Measurements from ENCODE around the gene HAUS7.

HAUS7 gene

DNA sequence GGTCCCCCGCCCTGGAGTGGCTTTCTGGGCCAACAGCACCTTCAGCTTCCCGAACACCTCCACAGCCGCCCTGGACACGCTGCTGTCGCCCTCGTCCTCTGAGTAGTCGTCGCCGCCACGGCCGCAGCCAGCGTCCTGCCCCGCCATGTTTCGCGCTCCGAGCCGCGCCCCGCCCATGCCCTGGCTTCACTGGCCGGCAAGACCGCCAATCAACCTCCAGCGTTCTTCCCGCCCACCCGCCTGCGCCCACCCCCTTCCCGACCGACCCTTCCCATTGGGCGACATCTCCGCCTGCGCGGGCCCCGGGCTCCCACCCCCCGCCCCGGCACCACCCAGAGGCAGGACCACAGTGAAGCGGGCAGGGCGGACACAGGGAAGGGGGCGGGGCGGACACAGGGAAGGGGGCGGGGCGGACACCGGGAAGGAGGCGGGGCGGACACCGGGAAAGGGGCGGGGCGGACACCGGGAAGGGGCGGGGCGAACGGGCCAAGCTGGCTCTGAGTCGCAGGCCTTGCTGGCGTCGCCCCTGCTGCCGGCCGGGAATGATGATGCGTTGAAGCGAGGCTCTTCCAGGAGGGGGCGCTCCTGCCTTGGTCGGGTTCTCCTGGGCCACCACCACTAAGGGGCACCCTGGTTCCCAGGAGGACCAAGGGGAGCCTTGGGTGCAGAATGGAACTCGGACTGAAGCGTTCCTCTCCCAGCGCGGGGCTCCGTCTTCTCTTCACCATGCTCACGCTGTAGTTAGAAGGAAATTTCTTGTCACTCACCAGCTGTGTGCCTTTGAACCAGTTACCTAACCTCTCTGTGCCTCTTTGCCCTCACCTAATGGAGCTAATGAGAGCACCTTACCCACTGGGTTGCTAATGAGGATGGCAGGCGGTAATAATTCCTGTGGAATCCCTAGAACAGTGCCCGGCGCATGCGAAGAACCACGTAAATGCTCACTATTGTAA lies at the start of gene HAUS7:
HAUS7 (minus strand) TSS at position 166 of the 953 bp plus-strand sequence; CDS start at position 147, 19 bp downstream.
- no peaks in the 10 kb centered on the region for H3K9me3 ChIP-seq (ENCODE audit: control insufficient read depth in 1 of 2, low read length in 2 of 2)
- H3K27me3 ChIP-seq (ENCODE audit: low read depth, low read length): no peaks in the 10 kb centered on the region
- H3K4me3 ChIP-seq (ENCODE audit: low read depth in 1 of 2, low read length in 2 of 2): peak within 1 kb of the TSS; percentile 68 to 75
- H3K36me3 ChIP-seq (ENCODE audit: control insufficient read depth in 1 of 2, insufficient read depth in 2 of 2, low read length in 2 of 2): peaks cover 0 to 3% of the 10 kb centered on the region in 2 donors
- peak within 1 kb of the TSS; percentile 39 for H3K27ac ChIP-seq (ENCODE audit: low read length)
- H3K4me1 ChIP-seq (ENCODE audit: control insufficient read depth in 1 of 2, insufficient read depth in 2 of 2, low read length in 2 of 2): peaks cover 0 to 19% of the 10 kb centered on the region in 2 donors

DNA sequence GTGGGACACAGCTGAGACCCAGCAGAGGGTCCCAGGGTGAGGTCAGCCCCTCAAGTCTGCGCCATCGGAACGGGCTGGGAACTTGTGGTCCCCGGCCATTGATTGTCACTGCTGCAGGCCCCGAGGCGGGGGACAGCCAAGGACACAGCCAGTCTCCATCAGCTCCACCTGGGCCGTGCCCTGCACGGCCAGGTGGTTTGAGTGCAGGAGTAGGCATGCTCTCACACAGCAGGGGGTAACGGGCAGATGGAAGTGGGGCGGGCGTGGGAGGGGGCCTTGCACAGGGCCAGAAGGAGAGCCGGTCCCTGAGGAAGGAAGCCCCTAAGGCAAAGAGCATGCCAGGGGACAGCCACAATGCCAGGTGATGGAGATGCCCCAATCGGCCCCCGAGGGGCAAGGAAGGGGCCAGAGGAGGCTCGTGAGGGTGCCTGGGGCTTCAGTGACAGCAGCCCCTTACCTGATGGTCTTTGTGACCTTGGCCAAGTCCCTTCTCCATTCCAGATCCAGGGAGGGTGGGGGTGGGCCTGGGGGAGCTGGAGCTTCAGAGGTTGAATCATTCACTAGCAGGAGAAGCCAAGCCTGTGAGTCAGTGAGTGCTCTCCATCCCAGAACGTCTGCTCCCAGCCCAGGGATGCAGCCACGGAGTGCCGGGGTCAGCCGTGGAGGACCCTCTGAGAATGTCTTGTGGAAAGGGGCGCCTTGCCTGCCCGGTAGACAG lies 49.4 kb upstream of the HAUS7 start:
- H3K27me3 ChIP-seq (ENCODE audit: low read depth, low read length): peaks cover 10% of the 10 kb centered on the region
- peaks cover 0 to 10% of the 10 kb centered on the region in 2 donors for H3K4me1 ChIP-seq (ENCODE audit: control insufficient read depth in 1 of 2, insufficient read depth in 2 of 2, low read length in 2 of 2)
- H3K36me3 ChIP-seq (ENCODE audit: control insufficient read depth in 1 of 2, insufficient read depth in 2 of 2, low read length in 2 of 2): no peaks in the 10 kb centered on the region
- H3K27ac ChIP-seq (ENCODE audit: low read length): no peak overlapping the region
- no peak overlapping the region for H3K4me3 ChIP-seq (ENCODE audit: low read depth in 1 of 2, low read length in 2 of 2)
- H3K9me3 ChIP-seq (ENCODE audit: control insufficient read depth in 1 of 2, low read length in 2 of 2): no peaks in the 10 kb centered on the region

DNA sequence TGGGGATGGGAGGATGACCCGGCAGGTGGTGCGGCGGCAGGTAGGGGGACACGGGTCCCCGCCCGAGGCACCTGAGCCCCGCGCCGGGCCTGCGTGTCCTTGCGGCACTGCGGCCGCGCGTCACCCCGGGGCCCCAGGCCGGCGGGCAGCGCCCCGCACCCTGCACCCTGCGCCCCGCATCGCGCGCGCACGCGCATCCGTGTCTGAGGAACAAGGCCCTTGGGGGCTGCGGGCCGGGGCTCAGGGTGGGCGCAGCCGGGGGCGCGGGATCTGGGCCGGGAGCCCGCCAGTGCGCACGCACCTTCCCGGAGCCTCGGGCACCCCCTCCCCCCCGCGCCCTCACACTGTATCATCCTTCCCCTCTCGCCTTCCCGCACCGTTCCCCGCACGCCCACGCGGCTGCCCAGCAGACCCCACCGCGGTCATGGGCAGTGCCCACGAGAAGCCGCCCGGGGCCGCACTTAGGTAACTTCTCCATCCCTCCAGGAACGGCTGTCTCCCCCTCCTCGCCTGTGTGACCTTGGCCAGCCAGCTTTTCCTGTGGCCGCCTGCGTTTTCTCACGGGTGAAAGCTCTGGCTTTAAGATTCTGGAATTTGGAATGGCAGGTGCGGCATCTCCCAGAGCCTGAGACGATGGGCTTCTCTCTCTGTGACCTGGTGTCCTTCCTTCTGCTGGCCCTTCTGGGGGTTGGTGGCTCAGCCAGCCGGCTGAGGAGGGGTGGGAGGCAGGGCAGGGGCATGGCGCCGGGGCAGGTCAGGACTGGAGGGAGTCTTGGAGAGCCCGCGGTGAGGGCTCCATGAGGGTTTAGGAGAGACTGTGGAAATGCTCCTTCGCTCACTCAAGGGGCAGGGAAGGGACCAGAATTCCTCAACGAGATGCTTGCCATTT lies 47.8 kb upstream of the HAUS7 start:
- H3K36me3 ChIP-seq (ENCODE audit: control insufficient read depth in 1 of 2, insufficient read depth in 2 of 2, low read length in 2 of 2): no peaks in the 10 kb centered on the region
- H3K4me3 ChIP-seq (ENCODE audit: low read depth in 1 of 2, low read length in 2 of 2): no peak overlapping the region
- peaks cover 0 to 10% of the 10 kb centered on the region in 2 donors for H3K4me1 ChIP-seq (ENCODE audit: control insufficient read depth in 1 of 2, insufficient read depth in 2 of 2, low read length in 2 of 2)
- H3K27me3 ChIP-seq (ENCODE audit: low read depth, low read length): peaks cover 10% of the 10 kb centered on the region
- H3K27ac ChIP-seq (ENCODE audit: low read length): no peak overlapping the region
- no peaks in the 10 kb centered on the region for H3K9me3 ChIP-seq (ENCODE audit: control insufficient read depth in 1 of 2, low read length in 2 of 2)

DNA sequence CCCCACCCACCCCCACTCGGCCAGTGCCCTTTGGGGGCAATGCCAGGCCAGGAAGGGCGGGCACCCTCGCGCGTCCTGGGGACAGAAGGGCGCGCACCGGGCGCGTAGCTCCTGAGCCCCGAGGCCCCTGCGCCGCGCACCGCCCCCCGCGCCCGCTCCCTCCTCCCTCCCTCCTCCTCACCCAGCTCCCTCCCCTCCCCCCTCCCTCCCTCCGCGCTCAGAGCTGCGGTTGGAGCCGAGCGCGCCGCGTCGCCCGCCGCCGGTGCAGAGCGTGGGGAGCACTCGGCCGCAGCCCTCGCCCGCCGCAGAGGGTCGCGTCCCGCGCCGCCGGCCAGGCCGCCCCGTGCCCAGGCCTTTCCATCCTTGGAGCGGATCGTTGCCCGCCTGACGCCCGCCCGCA lies 47.0 kb upstream of the HAUS7 start, which contains the start of gene ATP2B3:
ATP2B3 (plus strand) TSS at position 220 of the 400 bp plus-strand sequence. CDS start 18,606 bp downstream, outside the sequence.
- no peaks in the 10 kb centered on the region for H3K36me3 ChIP-seq (ENCODE audit: control insufficient read depth in 1 of 2, insufficient read depth in 2 of 2, low read length in 2 of 2)
- H3K27me3 ChIP-seq (ENCODE audit: low read depth, low read length): peaks cover 10% of the 10 kb centered on the region
- H3K9me3 ChIP-seq (ENCODE audit: control insufficient read depth in 1 of 2, low read length in 2 of 2): no peaks in the 10 kb centered on the region
- no peak within 1 kb of the TSS for H3K27ac ChIP-seq (ENCODE audit: low read length)
- no peak within 1 kb of the TSS for H3K4me3 ChIP-seq (ENCODE audit: low read depth in 1 of 2, low read length in 2 of 2)
- peaks cover 0 to 10% of the 10 kb centered on the region in 2 donors for H3K4me1 ChIP-seq (ENCODE audit: control insufficient read depth in 1 of 2, insufficient read depth in 2 of 2, low read length in 2 of 2)

DNA sequence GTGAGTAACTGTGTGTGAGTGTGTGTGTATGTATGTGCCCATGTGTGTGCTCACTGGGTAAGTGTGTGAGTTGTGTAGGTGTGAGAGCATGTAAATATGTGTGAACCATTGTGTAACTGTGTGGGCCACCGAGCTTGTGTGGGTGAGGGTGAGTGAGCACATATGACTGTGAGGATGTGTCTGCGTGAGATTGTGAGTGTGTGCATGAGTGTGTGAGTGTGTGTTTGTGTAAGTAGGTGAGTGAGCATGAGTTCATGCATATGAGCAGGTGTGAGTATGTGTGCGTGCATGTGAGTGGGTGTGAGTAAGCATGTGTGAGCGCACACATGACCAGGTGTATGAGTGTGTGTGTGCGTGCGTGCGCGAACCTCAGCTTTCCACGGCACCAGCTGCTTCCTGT lies 45.7 kb upstream of the HAUS7 start:
- H3K27ac ChIP-seq (ENCODE audit: low read length): no peak overlapping the region
- H3K4me1 ChIP-seq (ENCODE audit: control insufficient read depth in 1 of 2, insufficient read depth in 2 of 2, low read length in 2 of 2): peaks cover 0 to 8% of the 10 kb centered on the region in 2 donors
- H3K27me3 ChIP-seq (ENCODE audit: low read depth, low read length): peaks cover 10% of the 10 kb centered on the region
- H3K9me3 ChIP-seq (ENCODE audit: control insufficient read depth in 1 of 2, low read length in 2 of 2): no peaks in the 10 kb centered on the region
- H3K36me3 ChIP-seq (ENCODE audit: control insufficient read depth in 1 of 2, insufficient read depth in 2 of 2, low read length in 2 of 2): no peaks in the 10 kb centered on the region
- H3K4me3 ChIP-seq (ENCODE audit: low read depth in 1 of 2, low read length in 2 of 2): no peak overlapping the region

DNA sequence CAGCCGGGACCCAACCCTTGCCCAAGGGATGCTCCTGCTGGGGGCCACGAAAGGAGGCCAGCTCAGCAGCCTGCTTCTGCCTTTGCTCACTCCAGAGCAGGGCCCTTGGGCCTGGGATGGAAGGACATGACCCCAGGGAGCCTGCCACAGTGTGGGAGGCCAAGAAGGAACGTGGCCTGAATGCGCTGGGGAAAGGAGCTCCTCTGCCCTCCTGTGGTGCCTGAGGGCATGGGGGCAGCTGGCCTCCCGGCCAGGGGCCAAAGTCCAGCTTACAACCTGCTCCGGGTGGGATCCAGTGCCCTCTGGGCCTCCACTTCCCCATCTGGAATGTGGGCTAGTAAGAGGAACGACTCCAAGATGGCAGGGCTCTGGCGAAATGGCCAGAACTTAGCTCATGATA lies 45.1 kb upstream of the HAUS7 start:
- no peak overlapping the region for H3K4me3 ChIP-seq (ENCODE audit: low read depth in 1 of 2, low read length in 2 of 2)
- peaks cover 0 to 5% of the 10 kb centered on the region in 2 donors for H3K4me1 ChIP-seq (ENCODE audit: control insufficient read depth in 1 of 2, insufficient read depth in 2 of 2, low read length in 2 of 2)
- H3K27me3 ChIP-seq (ENCODE audit: low read depth, low read length): peaks cover 10% of the 10 kb centered on the region
- no peak overlapping the region for H3K27ac ChIP-seq (ENCODE audit: low read length)
- no peaks in the 10 kb centered on the region for H3K36me3 ChIP-seq (ENCODE audit: control insufficient read depth in 1 of 2, insufficient read depth in 2 of 2, low read length in 2 of 2)
- H3K9me3 ChIP-seq (ENCODE audit: control insufficient read depth in 1 of 2, low read length in 2 of 2): no peaks in the 10 kb centered on the region

DNA sequence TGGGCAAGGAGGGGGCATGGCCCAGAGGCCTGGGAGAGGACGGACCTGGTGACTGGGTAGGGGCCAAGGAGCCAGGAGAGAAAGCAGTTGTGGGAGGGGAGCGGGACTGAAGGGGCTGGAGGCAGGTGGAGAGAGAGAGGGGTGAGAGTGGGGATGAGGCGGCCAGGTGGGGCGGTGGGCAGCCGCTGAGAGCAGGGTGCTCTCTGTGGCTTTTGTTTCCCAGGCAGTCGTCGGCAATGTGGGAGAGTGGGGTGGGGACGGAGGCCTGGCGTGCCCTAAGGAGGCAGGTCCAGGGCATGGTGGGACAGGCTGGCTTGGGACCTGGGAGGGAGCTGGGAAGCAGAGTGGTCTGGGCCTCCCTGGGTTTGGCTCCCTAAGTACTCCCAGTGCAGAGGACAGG lies 43.9 kb upstream of the HAUS7 start:
- no peak overlapping the region for H3K27ac ChIP-seq (ENCODE audit: low read length)
- H3K36me3 ChIP-seq (ENCODE audit: control insufficient read depth in 1 of 2, insufficient read depth in 2 of 2, low read length in 2 of 2): no peaks in the 10 kb centered on the region
- H3K27me3 ChIP-seq (ENCODE audit: low read depth, low read length): peaks cover 10% of the 10 kb centered on the region
- peaks cover 0 to 5% of the 10 kb centered on the region in 2 donors for H3K4me1 ChIP-seq (ENCODE audit: control insufficient read depth in 1 of 2, insufficient read depth in 2 of 2, low read length in 2 of 2)
- H3K4me3 ChIP-seq (ENCODE audit: low read depth in 1 of 2, low read length in 2 of 2): no peak overlapping the region
- no peaks in the 10 kb centered on the region for H3K9me3 ChIP-seq (ENCODE audit: control insufficient read depth in 1 of 2, low read length in 2 of 2)

DNA sequence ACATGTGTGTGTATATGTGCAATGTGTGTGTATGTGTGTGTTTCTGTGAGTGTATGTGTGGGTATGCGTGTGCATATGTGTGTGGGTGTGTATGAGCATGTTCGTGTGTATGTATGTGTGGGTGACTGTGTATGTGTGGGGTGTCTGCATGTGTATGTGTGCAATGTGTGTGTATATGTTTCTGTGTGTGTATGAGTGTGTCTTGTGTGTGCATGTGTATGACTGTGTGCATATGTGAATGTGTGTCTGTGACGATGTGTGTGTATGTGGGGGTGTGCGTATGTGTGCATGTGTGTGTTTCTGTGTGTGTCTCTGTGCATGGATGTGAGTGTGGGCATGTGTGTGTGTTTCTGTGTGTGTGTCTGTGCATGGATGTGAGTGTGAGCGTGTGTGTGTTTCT lies 42.9 kb upstream of the HAUS7 start:
- Histone ChIP-seq H3K27ac (ENCODE audit: low read length) (no peak overlapping the region), H3K9me3 (ENCODE audit: control insufficient read depth in 1 of 2, low read length in 2 of 2) (no peaks in the 10 kb centered on the region), H3K27me3 (ENCODE audit: low read depth, low read length) (peaks cover 1% of the 10 kb centered on the region), H3K36me3 (ENCODE audit: control insufficient read depth in 1 of 2, insufficient read depth in 2 of 2, low read length in 2 of 2) (no peaks in the 10 kb centered on the region), H3K4me1 (ENCODE audit: control insufficient read depth in 1 of 2, insufficient read depth in 2 of 2, low read length in 2 of 2) (peaks cover 0 to 4% of the 10 kb centered on the region in 2 donors), H3K4me3 (ENCODE audit: low read depth in 1 of 2, low read length in 2 of 2) (no peak overlapping the region)

DNA sequence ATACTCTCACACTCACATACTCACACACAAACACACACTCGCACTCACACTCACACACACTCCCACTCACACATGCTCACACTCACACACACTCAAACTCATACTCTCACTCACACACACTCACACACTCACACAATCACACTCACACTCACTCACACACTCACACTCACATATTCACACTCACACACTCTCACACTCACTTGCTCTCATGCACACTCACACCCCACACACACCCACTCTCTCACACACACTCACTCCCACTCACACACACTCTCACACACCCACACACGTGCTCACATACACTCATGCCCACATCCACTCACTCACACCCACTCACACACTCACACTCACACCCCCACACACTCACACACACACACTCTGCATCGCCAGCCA lies 42.1 kb upstream of the HAUS7 start:
- no peaks in the 10 kb centered on the region for H3K27me3 ChIP-seq (ENCODE audit: low read depth, low read length)
- H3K4me1 ChIP-seq (ENCODE audit: control insufficient read depth in 1 of 2, insufficient read depth in 2 of 2, low read length in 2 of 2): no peaks in the 10 kb centered on the region
- H3K9me3 ChIP-seq (ENCODE audit: control insufficient read depth in 1 of 2, low read length in 2 of 2): no peaks in the 10 kb centered on the region

DNA sequence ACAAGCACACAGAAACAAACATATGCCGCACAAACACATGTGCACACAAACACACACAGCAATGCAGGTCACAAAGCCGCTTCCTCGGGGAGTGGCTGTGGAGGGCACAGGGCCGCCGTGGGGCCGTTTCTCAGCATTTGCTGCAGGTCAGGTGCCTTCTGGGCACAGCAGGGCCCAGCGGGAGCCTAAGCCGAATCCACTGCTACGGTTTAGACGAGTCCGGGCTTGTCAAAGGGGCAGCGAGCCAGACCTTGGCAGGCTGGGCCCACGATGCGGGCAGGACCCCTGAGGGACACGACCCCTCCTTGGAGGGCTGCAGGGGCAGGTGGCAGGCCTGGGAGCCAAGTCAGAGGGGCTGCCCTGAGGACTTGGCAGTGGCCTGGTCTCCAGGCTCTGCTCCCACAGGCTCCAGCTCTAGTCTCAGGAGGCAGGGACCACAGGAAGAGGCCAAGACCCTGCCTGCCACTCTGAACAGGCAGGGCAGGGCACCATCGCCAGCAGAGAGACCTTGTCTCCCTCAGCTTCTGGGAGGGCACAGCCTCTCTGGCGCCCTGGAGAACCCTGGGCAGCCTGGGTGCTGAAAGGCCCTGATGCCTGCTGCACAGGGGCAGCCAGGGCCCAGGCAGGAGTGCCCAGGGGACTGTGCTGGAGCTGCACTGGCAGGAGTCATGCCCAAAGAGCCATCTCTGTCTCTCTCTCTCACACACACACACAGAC lies 41.6 kb upstream of the HAUS7 start:
- Histone ChIP-seq H3K4me3 (ENCODE audit: low read depth in 1 of 2, low read length in 2 of 2) (no peak overlapping the region), H3K27ac (ENCODE audit: low read length) (no peak overlapping the region), H3K27me3 (ENCODE audit: low read depth, low read length) (no peaks in the 10 kb centered on the region), H3K9me3 (ENCODE audit: control insufficient read depth in 1 of 2, low read length in 2 of 2) (no peaks in the 10 kb centered on the region), H3K36me3 (ENCODE audit: control insufficient read depth in 1 of 2, insufficient read depth in 2 of 2, low read length in 2 of 2) (no peaks in the 10 kb centered on the region), H3K4me1 (ENCODE audit: control insufficient read depth in 1 of 2, insufficient read depth in 2 of 2, low read length in 2 of 2) (no peaks in the 10 kb centered on the region)

More for the DNA sequence above, 42.1 kb upstream of the HAUS7 start:
- Histone ChIP-seq H3K4me3 (ENCODE audit: low read depth in 1 of 2, low read length in 2 of 2) (no peak overlapping the region), H3K27ac (ENCODE audit: low read length) (no peak overlapping the region), H3K36me3 (ENCODE audit: control insufficient read depth in 1 of 2, insufficient read depth in 2 of 2, low read length in 2 of 2) (no peaks in the 10 kb centered on the region)

All from muscle layer of duodenum (tissue), 2 donors.